Posterior cingulate gyrus (tissue), 11 donors: ENCODE measurements around the gene STOM.
"Not testable (repeated sequence)": the region's sequence is repeated elsewhere in the genome, so short reads cannot be mapped to it uniquely, and the experiment has no call there.

ENCODE experiments used
- DNase-seq, 10 donors: peaks; one replicate each; pipeline versions ENCODE4 v3.0.0 to v3.0.0-alpha.2; 2020 to 2021; ENCODE audit warnings: mixed read lengths in 3 of 10
- intact Hi-C: fragments of 100-400 bp; cut with DNase I; formaldehyde crosslinking; loops from one replicate; pipeline ENCODE4 v1.15.1; 2023

Gene STOM

GRCh38 chr9:121291536-121291935 is 78.5 kb downstream of the STOM start:
- DNase-seq, intact Hi-C loops: not testable (repeated sequence)

GRCh38 chr9:121289772-121290370 is 80.2 kb downstream of the STOM start:
- intact Hi-C loops, result no loop called here
- DNase-seq, result peak in 2 of 10 donors; percentile 11 to 55

DNA sequence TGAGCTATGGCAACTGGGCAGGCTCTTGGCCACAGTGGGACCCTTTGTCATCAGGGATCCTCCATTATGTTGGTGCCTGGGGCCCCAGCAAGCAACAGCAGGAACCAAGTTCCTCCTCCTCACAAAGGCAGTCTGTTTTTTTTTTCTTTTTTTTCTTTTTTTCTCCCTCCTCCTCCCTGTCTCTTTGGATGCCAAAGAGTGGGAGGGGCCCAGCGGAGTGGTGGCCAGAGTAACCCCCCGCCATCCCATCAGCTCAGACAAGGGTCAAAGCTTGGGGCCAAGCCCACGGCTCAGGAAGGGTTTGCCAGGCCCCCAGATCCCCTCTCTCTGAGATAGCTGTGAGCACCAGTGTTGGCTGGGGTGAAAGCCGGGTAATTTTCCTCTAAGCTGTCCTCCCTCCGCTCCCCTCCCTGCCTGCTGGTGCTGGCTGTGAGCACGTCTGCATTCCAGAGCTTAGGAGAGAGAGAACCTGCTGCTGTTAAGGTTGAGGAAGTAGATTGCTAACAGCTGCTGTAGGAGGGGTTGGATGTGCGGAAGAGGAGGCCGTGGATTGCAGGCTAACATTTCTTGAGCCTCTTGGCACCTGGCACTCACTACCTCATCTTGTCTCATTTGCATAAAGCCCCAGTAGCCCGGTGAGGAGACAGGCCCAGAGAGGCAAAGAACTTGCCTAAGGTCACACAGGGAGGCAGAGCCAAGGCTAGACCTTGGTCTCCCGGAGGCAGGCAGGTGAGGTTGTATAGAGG is 80.9 kb downstream of the STOM start:
- intact Hi-C loops, result no loop called here
- peak in 9 of 10 donors; percentile 54 to 95 (median 71) for DNase-seq
